Measurements from ENCODE around the gene PARD6G.

DNA sequence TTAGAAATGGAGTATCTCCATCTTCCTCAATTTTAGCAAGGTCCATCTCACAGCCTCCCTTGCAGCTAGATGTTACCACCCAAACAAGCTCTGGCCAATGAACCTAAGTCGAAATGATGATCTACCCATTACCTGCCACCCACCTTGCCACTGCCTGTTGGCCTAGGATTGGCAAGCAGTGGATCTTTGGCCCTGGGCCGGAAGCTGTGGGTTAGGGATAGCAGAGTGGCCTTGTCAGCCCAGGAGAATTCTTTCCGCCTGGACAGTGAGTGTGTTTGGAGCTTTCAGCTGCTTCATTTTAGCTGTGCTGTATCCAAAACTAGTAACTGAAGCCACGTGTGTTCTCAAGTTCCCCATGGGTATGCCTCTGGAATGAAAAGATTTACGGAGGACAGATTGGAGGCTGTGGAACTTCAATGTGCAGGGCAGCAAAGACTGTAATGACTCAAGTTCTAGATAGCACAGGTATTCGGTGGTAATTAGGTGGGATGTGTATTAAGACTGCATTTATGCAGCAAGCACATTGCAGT is 7.7 kb upstream of the PARD6G start:
- TF ChIP-seq, protein P1, sequence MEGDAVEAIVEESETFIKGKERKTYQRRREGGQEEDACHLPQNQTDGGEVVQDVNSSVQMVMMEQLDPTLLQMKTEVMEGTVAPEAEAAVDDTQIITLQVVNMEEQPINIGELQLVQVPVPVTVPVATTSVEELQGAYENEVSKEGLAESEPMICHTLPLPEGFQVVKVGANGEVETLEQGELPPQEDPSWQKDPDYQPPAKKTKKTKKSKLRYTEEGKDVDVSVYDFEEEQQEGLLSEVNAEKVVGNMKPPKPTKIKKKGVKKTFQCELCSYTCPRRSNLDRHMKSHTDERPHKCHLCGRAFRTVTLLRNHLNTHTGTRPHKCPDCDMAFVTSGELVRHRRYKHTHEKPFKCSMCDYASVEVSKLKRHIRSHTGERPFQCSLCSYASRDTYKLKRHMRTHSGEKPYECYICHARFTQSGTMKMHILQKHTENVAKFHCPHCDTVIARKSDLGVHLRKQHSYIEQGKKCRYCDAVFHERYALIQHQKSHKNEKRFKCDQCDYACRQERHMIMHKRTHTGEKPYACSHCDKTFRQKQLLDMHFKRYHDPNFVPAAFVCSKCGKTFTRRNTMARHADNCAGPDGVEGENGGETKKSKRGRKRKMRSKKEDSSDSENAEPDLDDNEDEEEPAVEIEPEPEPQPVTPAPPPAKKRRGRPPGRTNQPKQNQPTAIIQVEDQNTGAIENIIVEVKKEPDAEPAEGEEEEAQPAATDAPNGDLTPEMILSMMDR (IDR thresholded peaks at IDR 0.05): no peak
- TF ChIP-seq POLR2A (IDR thresholded peaks at IDR 0.05): no peak
